A673 (cell line): ENCODE measurements around the gene SUPT6H.

Source experiments
- CTCF ChIP-seq: fragments of 300-800, 200-600 bp; sonication (generic); conservative IDR thresholded peaks from 2 replicates; pipeline ENCODE4 v1.5.1; 2017; ENCODE audit warnings: low read depth, mild to moderate bottlenecking, antibody characterized with exemption, low read length, moderate library complexity, mixed read lengths
- EZH2 ChIP-seq: fragments of 200-600 bp; sonication (generic); IDR thresholded peaks from 2 replicates; pipeline ENCODE4 v1.6.1; 2017; ENCODE audit warnings: borderline replicate concordance, low read depth, mild to moderate bottlenecking, mixed read lengths, antibody characterized with exemption, low read length; ENCODE audit not compliant: poor library complexity, severe bottlenecking

GRCh38 chr17:28657756-28658155 lies 4.2 kb upstream of the SUPT6H start:
- TF ChIP-seq CTCF (no peak), EZH2 (no peak)
